GM21825 (cell line): ENCODE measurements around the gene SAMD11.
A peak's percentile ranks its signal among the peaks of the same experiment; 100 is the strongest.
"Not testable (repeated sequence)": the region's sequence is repeated elsewhere in the genome, so short reads cannot be mapped to it uniquely, and the experiment has no call there.

Source experiments
- ATAC-seq: cut with Tn5 transposase; IDR thresholded peaks from one replicate; pipeline ENCODE4 v1.9.1; 2021; ENCODE audit warnings: mild to moderate bottlenecking, moderate library complexity; ENCODE audit not compliant: unreplicated experiment

Gene SAMD11

GRCh38 chr1:944341-945325 lies 20.9 kb downstream of the SAMD11 start:
- no peak for ATAC-seq

DNA sequence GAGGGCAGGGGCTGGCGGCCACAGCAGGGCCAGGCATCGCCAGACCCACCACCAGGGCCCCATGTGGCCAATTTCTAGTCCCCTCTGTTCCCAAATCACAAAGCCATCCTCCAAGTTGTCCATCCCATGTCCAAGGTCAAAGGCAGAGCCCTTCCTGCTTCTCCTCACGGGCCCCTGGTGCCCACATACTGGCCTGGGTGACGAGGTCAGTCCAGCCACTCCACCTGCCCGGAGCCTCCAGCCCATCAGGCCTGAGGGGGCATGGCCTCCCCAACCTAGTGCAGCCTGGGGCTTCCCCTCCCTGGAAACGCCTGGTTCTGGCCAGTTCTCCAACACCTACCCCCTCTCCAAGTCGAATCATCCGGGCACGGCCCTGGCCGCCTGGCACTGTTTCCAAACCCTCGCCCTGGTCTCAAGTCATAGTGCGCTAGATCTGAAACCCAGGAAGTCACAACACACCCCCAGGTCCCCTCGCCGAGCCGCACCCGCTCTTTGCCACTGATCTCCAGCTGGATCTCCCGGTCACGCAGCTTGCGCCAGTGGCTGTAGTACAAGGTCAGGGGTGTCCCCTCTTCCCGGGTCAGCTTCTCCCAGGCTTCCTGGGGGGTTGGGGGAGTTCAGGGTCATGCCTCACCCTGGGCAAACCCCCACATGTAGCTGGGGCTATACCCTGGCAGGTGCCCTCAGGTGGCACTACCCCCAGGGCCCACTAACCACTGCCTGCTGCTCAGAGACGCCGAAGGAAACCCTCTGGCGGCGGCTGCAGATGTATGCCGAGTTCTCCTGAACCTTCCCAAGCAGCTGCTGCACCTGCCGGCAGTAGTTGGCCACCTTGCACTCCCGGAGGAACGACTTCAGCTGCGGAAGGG lies 22.2 kb downstream of the SAMD11 start:
- no peak for ATAC-seq

DNA sequence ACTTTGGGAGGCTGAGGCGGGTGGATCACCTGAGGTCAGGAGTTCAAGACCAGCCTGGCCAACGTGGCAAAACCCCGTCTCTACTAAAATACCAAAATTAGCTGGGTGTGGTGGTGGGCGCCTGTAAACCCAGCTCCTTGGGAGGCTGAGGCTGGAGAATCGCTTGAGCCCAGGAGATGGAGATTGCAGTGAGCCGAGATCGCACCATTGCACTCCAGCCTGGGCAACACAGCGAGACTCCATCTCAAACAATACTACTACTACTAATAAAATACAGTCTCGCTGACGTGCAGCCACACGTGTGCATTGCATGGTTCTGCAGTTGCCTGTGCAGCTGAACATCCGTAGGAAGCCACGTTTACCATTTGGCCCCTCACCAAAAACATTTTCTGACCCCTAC lies 23.1 kb downstream of the SAMD11 start:
- not testable (repeated sequence) for ATAC-seq

DNA sequence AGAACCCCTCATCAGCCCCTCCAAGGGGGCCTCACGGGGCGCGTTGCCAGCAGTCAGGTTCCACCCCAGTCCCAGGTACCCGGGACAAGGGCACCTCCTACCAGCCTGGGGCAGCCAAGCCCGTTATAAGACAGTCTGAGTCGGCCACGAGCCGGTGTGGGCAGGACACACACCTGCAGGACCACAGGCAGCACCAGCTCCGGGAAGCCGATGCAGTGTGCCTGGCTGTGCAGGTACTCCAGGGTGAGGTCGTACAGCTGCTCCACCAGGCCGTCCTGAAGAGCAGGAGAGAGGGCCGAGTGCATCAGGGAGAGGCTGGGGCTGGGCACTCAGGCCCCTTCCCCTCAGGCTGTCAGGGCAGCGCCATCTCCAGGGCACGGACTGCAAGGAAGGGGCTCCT lies 24.2 kb downstream of the SAMD11 start:
- ATAC-seq, result no peak

GRCh38 chr1:950268-950667 lies 26.5 kb downstream of the SAMD11 start:
- no peak for ATAC-seq

DNA sequence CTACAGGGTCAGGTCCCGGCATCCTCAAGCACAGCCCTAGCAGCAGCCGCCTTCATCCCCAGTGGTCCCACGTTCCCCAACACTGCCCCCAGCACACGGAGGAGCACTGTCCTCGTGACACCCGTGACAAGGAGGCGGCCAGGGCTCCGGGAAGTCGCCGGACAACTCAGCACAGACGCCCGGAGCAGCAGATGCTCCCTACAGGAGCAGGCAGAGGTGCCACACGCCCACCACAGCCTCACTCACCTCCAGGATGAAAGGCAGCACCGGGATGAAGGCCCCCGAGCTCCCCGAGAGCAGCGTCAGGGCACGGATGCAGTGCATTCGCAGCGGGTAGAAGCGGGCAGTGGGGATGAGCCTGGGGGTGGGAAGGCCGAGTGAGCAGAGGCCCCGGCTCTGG lies 27.2 kb downstream of the SAMD11 start:
- ATAC-seq, result no peak

- no peak for ATAC-seq
These were observed 27.6 kb downstream of the SAMD11 start for GRCh38 chr1:951364-951763.

- no peak for ATAC-seq
These were observed 28.5 kb downstream of the SAMD11 start for GRCh38 chr1:952201-952600.

GRCh38 chr1:952603-953002 lies 28.9 kb downstream of the SAMD11 start:
- ATAC-seq, result no peak

DNA sequence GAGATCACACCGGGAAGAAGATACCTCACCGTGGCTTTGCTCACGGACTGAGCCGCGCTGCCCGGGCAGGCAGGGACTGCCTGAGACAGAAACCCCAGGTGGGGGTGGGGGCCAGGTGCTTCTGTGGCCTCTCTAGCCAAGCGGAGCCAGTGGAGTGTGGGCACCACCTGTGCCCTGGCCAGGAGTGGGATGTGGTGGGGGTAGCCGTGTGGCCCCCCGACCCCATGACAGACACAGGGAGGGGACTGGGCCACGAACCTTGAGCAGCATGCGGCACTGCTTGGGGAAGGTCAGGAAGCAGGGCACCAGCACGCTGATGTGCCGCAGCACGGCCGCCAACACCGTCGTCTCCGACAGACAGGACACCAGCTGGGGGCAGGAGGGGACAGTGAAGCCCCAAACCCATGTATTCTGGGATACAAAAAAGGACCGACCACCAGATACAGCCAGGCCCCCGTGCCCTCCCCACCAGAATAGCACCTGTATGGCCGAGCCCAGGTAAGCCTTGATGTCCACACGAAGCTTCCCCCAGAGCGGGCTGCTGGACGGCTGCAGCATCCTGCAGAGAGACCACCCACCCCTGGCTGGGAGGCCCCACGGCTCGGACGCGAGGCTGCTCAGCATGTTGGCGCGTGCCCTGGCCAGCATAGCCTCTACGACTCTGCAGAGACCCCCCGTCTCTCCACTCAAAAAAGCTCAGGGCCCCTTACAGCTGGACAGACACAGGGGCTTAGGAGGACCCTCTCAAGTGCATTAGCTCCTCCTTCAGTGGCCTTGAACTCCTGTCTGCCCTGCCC lies 30.0 kb downstream of the SAMD11 start:
- ATAC-seq, result no peak

GRCh38 chr1:954927-955326 lies 31.2 kb downstream of the SAMD11 start:
- ATAC-seq, result no peak

- ATAC-seq, result no peak
These were observed 31.8 kb downstream of the SAMD11 start for GRCh38 chr1:955474-955873.

DNA sequence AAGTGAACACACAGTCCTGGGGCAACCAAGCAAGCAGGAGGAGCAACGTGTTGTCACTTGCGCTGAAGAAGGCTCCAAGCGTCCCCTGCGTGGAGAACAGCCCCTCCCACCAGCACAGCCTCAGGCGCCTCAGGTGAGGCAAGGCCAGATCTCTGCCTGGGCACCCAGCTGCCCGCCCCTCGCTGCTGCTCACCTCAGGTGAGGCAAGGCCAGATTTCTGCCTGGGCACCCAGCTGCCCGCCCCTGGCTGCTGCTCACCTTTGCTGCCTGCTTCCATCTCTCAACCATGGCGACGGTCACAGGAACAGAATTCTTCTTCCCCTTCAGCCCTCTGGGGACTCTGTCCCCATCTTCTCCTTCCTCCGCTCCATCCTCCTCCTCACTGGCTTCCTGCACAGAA lies 32.9 kb downstream of the SAMD11 start:
- no peak for ATAC-seq

- peak; percentile 60 for ATAC-seq
These were observed 35.4 kb downstream of the SAMD11 start, which contains the start of gene NOC2L for GRCh38 chr1:958823-959730. Gene NOC2L (minus strand): TSS chr1:959256. CDS start chr1:959240, 16 bp downstream.

- ATAC-seq, result no peak
These were observed 36.1 kb downstream of the SAMD11 start for GRCh38 chr1:959731-960362.

DNA sequence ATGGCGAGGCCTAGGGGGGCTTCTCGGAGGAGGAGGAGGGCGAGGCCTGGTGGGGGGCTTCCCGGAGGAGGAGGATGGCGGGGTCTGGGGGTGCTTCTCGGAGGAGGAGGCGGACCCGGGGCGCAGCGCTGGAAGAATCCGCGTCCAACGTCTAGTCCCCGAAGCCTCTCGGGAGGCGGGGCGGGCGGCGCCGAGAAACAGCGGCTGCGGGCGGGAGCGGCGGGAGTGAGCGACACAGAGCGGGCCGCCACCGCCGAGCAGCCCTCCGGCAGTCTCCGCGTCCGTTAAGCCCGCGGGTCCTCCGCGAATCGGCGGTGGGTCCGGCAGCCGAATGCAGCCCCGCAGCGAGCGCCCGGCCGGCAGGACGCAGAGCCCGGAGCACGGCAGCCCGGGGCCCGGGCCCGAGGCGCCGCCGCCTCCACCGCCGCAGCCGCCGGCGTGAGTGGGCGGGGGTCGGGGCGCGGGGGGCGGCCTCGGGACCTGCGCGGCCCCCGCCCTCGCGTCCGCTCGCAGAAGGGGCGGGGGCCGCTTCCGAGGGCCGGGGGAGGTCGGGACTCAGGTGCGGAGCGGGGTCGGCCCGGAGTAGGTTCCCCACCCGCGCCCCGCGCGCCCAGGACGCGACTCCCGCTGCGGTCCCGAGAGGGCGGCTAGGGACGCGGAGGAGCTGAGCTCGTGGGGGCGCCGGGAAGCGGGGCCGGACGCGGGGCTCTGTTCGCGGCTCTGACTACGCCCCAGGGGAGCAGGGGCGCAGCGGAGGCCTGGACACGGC lies 36.8 kb downstream of the SAMD11 start, which contains the start of gene KLHL17:
TSS of gene KLHL17 (plus strand) at position 222 of the 769 bp plus-strand sequence. CDS start at position 332, 110 bp downstream.
- ATAC-seq, result peak; percentile 47

DNA sequence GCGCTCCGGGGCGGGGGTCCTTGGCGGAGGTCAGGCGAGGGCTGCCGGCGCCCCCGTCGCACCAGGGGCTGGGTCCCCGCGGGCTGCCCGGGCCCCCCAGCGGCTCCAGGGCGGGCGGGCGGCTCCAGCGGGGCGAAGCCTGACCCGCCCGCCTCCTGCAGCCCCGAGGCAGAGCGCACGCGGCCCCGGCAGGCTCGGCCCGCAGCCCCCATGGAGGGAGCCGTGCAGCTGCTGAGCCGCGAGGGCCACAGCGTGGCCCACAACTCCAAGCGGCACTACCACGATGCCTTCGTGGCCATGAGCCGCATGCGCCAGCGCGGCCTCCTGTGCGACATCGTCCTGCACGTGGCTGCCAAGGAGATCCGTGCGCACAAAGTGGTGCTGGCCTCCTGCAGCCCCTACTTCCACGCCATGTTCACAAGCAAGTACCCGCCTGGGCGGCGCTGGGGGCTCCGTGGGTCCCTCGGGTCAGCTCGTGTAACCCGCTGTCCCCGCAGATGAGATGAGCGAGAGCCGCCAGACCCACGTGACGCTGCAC lies 37.5 kb downstream of the SAMD11 start:
- ATAC-seq, result no peak
